Loucy (cell line): ENCODE data around the gene IQSEC1.

ENCODE experiments used
- CTCF ChIP-seq: fragments of 200-600 bp; sonication (generic); conservative IDR thresholded peaks from 2 replicates; pipeline ENCODE4 v1.5.1; 2014; ENCODE audit warnings: mild to moderate bottlenecking, antibody characterized with exemption, low read length
- EZH2phosphoT487 ChIP-seq: fragments of 200-600 bp; IDR thresholded peaks from 2 replicates; pipeline ENCODE4 v1.6.1; 2018; ENCODE audit warnings: antibody characterized with exemption, mild to moderate bottlenecking, moderate library complexity, borderline replicate concordance

GRCh38 chr3:12931273-12931905 is 141.8 kb downstream of the IQSEC1 start:
- TF ChIP-seq CTCF (0 out of 2 replicates have a peak, but pooled peaks have one; percentile 12), EZH2phosphoT487 (no peak)
